Activated CD4-positive, alpha-beta T cell treated with anti-CD3 and anti-CD28 coated beads, Interleukin-2, Interleukin-6, amounts not matched to agents 100 ng/mL and 50 ng/mL, durations not matched to agents 16 hours and 8 hours (primary cell): Measurements from ENCODE around the gene TMEM238.

ENCODE experiments used
- DNase-seq: peaks from one replicate; pipeline ENCODE4 v3.0.0-alpha.2; 2020

The TMEM238 gene

DNA sequence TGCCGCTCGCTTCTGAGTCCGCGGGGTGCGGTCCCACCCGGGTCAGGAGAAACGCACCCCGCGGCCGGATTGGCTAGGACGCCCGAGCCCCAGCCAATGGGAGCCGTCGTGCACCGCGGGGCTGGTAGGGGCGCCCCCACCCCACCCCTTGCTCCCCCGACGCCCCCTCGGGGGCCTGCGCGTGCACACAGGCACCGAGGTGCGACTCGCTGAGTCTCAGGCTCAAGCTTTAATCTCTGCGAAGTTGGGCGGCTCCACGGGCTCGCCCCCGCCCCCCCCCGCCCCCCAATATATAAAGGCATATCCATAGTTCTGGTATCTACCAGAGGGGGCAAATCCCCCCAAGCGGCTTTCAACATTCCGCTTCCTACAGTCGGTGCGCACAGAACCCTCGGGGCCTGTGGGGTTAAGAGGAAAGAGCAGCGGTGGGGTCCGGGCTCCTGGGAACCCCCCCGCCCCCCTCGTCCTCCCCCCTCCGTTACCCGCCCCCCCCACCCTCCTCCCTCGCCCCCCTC lies 29.3 kb downstream of the TMEM238 start, which contains the start of gene COX6B2:
COX6B2 (minus strand) TSS at position 22 of the 515 bp plus-strand sequence. CDS start 198 bp downstream, outside the sequence.
- no peak for DNase-seq

DNA sequence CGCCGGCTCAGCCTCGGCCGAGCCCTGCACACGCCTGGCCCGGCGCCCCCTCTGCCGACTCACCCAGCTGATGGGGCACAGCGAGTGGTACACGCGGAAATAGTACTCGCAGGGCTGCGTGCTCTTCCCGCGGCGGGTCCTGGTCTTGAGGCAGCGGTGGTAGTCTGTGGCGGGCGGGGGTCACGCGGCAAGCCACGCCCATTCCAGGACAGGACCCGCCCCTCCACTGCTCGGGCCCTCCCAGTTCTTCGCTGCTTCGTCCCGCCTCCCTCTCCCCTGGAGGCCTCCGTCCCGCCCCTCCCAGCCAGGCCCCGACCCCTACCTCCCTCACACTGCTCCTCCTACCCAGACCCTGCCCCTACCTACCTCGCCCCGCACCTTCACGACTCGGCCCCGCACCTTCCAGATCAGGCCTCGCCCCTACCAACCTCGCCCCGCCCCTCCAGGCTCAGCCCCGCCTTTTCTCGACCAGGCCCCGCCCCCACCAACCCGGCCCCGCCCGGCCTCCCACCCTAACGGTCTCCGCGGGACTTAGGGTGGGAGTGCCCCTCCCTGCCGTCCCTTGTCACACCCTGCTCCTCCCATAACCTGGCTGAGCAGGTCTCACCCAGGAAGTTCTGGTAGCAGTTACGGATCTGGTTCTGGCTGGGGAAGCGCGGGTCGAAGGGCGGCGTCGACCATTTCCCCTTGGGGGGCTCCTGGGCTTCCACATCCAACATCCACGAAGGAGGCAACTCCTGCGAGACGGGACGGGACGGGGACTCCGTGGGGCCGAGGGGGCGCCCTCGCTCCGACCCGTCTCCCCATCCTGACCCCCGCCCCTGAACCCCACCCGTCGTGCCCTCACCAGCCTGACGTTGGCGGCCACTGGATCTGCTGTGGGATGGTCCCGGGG lies 30.0 kb downstream of the TMEM238 start:
- DNase-seq, result peak; percentile 23

DNA sequence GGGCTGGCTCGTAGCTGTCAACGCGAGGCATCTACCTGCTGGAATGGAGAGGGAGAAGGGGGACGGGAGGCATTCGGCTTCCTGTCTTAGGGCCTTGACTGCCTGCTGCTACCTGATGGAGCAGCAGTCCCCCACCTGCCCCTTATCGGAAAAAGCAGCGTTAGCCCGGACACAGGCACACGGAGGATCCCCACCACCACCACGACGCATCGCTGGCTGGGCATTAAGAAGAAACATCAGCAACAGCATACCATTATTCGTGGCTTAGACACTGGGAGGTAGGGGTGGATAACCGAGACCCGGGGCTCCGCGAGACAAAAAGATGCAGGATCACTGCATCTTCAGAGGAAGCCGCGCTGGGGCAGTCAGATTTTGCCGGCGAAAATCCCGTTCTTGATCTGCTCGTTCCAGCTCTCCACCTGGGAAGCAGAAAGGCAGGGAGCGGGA lies 30.7 kb downstream of the TMEM238 start:
- DNase-seq, result no peak

DNA sequence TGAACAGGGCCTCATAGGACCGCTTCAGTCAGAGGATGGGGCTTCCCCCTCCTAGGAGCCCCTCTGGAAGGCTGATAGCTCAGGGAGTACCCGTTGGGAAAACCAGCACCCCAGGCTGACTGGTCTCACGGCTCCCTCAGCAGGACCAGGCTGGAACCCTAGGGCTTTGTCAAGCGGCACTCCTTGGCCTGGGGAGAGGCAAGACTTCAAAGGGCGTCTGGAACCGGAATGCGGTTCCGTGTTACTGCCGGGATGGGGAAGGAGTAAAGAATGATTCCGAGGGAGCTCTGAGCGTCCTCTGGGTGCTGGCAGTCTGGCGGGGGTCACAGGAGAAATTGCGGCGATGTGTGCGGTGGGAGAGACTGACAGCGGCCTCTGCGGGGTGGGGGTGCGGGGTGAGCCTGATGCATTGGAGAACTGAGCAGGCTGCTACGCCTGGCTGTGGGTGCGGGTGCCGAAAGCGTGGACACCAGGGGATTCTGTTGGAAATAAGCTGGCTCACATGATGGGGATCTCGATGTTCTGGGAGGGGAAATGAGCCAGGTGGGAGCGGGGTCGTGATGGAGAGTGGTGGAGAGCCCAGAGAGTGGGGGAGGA lies 31.4 kb downstream of the TMEM238 start:
- no peak for DNase-seq

DNA sequence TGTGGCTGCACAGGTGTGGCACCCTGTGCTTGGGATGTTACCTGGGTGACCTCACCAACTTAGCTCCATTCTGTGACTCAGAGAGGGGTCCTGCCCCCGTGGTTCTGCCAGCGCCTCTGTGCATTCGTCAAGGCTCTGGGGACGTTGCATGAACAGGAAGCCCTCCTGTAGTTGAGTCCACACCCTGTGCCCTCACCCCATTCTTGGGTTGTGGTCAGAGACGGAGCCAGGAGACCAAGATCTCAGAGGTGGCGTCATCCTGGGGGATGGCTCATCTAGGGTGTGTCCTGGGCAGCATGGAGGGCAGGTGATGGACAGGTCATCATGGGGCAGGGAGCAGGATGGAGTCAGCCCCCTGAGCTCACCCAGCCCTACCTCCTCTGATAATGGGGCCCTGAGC lies 32.1 kb downstream of the TMEM238 start:
- no peak for DNase-seq

DNA sequence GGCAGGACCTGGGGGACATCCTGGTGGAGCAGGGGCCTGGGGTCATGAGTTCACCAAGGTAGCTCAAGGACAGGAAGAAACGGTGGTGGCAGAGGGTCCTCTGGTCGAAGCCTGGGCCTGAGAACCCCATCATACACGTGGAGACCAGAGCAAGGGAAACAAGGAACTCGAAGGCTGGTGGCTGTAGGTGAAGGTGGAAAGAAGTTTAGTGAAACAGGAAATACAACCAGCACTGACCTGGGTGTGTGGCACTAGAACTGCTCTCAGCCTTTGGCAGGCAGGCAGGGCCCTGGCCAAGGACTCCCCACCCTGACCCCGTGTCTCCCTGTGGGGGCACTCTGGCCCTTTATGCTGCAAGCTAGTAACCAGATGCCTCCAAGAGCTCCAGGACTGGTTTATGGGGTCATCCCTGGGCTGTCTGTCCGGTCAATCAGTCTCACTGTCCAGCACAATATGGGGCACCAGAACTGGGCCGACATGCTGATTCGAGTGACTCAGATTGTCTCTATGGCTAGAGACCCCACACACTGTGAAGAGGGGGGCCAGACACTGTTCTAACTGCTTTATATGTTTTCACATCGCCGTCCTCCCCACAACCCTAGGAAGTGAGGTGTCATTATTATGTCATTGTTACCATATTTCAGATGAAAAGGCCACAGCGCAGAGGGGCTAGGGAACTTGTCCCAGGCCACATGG lies 33.3 kb downstream of the TMEM238 start:
- no peak for DNase-seq

DNA sequence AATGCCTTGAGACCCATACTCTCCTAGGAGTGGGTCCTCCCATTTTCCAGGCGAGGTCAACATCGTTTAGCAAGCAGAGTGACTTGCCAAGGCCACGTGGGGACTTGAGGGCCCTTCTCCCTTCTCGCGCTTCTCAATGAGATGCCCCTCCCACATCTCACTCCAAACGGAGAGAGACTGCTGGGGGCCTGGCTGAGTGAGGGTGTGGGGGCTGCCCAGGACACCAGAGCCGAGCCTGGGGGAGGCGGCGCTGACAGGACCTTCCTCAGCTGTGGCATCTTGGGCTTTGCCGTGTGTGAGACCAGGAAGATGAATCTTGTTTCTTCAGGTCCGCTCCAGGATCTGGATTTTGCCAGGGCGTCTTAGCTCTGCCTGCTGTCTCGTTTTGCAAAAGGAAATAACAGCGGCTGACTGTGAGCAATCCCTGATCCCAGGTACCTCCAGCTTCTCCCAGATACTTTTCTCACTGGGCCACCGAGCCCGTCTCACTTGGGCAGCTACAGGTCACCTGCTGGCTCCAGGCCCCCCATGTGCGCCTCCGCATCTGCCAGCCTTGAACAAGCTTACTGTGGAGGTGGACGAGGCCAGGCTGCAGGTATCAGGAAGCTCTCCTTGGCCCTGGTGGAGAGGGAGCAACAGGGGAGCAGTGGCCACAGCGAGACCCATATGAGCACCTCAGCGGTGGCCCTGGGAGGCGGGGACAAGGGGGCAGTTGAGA lies 35.6 kb downstream of the TMEM238 start:
- DNase-seq, result no peak

DNA sequence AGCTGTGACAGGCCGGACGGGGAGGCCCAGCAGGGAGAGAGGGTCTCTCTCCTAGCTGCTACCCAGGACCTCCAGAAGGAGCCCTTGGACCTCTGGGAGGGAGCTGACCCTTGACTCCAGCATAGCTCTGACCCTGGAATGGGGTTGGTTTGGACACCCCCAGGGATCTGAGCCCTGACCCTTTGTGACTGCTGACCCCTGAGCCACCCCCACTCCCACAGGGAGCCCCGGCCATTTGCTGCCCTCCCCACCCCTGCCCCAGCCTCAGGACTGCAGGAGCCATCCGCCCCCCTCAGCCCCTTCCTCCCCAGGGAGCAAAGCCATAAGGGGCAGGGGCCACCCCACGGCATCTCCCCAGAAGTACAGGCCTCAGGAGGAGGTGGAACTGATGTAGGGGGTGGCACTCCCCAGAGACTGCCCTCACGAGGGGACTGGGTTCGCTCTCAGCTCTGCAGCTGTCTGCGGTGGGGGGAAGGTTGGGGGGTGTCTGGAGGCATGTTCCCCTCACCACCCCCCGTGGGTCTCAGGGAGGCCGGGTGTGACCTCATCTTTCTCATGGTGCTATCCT lies 36.6 kb downstream of the TMEM238 start:
- no peak for DNase-seq

DNA sequence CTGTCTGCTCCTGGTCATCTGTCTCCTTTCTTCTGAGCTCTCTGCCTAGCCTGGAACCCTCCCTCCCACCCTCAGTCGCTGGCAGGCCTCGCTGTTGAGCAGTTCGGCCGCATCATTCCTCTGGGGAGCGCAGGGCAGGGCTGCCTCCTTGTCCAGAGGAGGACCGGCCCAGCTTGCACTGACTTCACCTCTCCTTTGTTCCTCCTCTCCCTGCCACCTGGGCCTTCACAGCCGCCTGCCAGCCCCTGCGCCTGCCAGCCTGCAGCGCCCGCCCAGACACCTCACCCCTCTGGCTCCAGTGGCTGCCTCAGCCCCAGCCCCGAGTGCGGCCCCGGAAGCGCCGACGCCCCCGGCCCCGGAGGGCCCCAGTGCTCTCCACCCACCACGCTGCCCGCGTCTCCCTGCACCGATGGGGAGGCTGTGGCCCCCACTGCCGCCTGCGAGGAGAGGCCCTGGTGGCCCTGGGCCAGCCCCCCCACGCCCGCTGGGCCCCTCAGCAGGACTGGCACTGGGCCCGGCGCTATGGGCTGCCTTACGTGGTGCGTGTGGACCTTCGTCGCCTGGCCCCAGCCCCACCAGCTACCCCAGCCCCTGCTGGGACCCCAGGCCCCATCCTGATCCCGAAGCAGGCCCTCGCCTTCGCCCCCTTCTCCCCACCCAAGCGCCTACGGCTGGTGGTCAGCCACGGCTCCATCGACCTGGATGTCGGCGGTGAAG lies 37.2 kb downstream of the TMEM238 start:
- no peak for DNase-seq

DNA sequence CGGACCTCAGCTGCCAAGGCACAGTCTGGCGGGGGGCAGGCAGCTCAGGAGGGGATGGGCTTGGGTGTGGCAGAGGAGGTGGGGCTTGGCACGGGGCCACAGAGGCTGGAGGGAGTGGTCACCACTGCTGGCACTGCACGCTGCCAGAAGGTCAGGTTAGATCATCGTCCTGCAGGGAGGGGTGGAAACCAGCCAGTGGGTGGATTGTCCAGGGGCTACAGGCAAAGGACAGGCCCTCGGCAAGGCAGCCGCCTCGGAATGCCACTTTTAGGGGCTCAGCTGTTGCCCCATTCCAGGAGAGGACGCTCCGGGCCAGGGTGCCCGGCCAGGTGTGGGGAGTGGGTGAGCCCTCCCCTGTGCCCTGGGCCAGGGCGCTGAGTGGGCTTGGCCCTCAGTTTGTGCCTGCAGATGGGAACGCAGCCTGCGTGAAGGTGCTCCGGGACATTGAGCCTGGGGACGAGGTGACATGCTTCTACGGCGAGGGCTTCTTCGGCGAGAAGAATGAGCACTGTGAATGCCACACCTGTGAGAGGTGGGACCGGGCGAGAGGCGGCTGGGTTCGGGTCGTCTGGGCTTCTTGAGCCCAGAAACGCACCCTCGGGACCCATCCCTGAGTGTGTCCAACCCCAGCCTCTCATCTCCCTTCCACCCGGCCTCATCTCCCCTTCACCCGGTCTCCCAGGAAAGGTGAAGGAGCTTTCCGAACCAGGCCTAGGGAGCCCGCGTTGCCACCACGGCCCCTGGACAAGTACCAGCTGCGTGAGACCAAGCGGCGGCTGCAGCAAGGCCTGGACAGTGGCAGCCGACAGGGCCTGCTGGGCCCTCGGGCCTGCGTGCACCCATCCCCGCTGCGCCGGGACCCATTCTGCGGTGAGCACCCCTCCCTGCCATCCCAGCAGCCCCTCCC lies 38.0 kb downstream of the TMEM238 start:
- no peak for DNase-seq

DNA sequence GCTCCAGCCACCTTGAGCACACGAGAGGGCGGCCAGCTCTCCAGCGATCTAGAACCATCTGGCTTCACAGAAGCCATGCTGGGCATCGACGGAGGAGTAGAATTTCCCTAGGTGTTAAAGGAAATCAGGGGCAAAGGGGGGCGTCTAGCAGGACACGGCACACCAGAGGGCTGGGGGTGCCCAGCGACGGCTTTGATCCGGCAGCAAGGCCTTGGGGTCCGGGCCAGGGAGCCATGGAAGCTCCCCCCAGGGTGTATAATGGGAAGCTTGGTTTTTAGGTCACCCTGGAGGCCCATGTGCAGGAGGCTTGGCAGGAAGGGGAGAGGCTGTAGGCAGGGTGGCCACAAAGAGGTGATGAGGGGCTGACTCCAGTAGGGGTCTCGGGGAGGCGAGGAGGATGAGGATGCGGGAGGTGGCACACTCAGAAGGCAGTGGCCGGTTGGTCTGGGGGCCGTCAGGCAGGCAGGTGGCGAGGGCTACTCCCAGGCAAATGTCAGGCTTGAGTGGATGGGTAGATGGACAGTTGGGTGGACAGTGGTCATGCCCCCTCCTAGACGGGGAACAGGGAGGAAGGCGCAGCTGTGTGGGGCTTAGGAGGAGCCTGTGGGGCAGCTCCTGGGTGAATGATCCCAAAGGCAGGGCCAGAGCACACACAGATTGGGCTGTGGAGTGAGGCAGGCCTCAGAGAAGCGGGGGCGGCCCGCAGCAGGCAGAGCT lies 38.8 kb downstream of the TMEM238 start:
- DNase-seq, result no peak

DNA sequence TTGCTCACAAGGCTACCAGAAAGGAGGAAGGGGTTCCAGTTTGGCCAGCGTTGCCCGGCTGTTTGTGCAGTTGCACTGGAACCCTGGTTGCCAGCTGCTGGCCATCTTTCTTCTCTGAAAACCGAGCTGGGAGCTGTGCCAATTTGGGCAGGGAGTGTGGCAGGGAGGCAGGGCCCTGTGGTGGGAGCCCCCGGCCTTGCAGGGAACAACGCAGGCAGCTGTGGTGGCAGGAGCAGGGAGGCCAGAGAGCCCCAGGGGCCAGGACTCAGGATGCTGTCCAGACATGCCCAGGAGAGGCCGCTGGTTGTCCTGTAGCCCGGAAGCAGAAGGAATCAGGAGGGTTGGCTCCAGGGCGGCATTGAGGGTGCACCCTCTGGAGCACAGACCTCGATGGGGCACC lies 39.6 kb downstream of the TMEM238 start:
- no peak for DNase-seq

DNA sequence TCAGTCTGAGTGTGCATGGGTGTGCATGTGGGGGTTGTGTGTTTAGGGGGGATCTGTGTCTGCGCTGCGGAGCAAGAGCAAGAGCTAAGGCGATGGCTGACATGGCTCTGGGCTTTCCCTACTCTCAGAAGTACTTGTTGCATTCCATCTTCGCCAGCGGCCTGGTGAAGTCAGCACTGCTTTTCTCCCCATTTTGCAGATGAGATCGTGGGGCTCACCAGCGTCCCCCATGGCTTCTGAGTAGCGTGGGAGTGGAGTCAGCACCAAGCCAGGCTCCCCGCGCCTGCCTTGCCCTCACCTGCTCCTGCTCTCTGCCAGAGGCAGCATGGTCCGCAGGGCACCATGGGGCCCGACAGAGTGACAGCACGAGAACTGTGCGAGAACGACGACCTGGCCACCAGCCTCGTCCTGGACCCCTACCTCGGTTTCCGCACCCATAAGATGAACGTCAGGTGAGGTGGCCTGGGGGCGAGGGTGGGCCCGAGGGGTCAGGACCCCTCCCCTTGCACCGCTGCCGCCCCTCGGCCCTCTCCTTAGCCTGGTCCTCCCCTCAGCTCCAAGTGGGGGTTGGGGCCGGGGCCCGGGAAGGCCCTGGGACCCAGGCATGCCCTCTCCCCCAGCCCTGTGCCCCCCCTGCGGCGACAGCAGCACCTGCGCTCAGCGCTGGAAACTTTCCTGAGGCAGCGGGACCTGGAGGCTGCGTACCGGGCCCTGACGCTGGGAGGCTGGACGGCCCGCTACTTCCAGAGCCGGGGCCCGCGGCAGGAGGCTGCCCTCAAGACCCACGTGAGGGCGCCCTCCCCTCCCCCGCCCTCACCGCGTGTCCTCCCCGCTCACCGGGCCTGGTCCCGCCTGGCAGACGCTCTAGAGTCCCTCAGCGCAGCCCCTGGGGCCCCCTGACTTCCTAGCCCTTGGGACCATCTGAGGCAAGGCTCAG lies 42.2 kb downstream of the TMEM238 start:
- DNase-seq, result no peak

DNA sequence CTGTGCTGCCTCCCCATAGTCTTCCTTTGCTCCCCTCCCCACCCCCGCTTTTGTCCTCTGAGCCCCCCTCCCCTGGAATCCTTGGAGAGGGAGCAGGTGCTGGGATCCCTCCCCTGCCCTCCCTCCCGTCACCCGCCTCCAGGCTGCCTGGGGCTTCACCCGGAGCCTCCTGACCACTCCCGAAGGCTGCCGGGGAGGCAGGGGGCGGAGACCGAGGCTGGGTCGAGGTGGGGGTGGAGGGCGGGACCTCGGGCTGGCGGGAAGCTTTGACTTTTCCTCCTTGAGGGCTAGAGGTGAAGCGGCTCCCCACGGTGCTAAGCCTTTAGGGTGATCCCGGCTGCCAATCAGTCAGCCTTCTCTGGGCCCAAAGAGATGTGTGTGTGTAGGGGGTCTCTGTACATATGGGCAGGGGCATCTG lies 42.9 kb downstream of the TMEM238 start:
- peak; percentile 72 for DNase-seq

DNA sequence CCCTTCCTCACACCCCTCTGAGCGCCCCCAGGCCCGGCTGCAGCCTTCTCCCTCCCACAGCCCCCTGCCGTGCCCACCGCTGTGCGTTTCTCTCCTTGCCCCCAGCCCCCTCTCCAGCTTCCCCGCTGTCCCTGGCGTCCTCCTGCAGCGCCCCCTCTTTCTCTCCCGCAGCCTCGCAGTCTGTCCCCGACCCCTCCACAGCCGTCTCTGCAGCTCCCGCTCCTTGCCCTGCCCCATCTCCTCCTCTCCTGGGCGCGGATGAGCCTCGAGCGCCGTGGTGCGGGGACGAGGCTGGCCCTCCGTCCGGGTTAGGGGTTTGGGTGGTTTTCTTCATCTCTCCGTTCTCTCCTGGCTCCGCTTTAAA lies 43.3 kb downstream of the TMEM238 start:
- DNase-seq, result no peak

DNA sequence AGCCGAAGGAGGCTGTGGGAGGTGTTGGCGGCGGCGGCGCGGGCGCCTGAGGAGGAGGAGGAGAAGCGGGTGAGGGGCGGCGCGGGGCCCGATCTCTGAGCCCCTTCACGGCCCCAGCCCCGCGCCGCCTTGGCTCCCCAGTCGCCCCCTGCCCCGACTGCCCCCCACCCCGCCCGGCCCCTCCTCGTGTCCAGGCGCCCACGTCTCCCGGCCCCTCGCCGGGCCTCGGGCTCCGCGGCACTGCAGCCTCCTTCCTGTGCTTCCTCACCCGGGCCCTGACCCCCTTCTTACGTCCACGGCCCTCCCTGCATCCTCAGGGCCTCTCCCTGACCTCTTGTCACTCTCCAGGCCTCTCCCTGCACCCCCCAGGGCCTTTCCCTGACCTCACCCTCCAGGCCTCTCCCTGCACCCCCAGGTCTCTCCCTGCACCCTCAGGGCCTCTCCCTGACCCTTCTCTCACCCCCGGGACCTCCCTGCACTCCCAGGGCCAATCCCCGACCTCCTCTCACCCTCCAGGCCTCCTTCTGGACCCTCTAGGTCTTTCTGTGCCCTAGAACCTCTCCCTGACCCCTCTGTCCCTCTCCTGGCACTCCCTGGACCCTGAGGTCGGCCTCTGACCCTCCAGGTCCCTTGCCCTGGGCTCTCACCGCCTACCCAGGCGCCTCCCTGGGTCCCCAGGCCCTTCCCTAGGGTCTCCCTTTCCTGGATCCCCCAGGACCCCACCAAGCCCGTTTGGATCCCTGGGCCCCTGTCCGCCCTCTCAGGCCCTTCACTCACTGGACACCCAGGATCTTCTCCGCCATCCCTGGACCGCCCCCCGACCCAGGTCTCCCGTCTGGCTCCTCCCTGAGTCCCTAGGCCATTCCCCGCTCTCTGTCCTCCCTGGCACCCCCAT lies 44.0 kb downstream of the TMEM238 start:
- DNase-seq, result no peak

DNA sequence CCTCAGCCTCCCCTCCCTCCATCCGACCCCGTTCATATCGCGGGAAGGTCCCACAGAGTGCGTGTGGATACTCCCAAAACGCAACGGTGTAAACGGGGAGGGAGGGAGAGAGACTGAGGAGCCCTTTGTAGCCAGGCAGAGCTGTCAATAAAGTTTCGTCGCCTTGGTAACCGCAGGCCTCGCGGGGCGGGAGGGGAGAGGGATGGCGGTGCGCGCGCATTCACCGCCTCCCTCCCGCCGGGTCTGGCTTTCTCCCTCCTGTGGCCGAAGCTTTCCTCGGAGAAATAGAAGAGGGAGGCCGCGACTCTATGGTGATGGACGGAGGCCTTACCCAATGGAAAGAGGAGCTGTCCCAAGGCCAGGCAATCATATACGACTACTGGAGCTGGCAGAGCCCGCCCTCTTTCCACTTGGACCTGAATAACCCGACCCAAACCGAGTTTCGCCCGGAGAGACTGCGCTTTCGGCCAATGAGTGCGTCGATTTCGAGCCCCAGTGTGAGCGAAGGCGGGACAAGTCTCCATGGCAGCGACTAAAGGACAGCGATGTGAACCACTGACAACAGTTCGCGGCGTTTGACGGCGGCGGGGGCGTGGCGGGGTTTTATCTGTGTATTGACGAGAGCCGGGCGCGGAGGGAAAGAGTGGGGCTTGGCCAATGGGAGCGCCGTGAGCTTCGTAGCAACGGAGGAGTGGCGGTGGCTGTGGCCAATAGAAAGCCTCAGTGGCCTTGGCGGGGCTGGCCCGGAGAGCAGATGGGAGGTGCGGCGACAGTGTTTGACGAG lies 44.8 kb downstream of the TMEM238 start, which contains the start of gene KMT5C:
KMT5C (plus strand) TSS at position 772 of the 784 bp plus-strand sequence. CDS start 2,061 bp downstream, outside the sequence.
- DNase-seq, result peak; percentile 100
